Mucosa of rectum (tissue), 2 donors: ENCODE measurements around the gene UPK3BL2.
"Not testable (repeated sequence)": the region's sequence is repeated elsewhere in the genome, so short reads cannot be mapped to it uniquely, and the experiment has no call there.

Source experiments
- H3K27ac ChIP-seq, 2 donors: one replicate each; pipeline ENCODE4 v1.7.0; 2013; ENCODE audit warnings: inconsistent platforms in 2 of 2, low read depth in 2 of 2, low read length in 2 of 2
- H3K27me3 ChIP-seq, 2 donors: one replicate each; pipeline ENCODE4 v1.7.0; 2013; ENCODE audit warnings: low read length in 2 of 2; ENCODE audit not compliant: control insufficient read depth in 2 of 2, insufficient read depth in 2 of 2
- H3K36me3 ChIP-seq, 2 donors: one replicate each; pipeline ENCODE4 v1.7.0; 2013; ENCODE audit warnings: low read length in 2 of 2; ENCODE audit not compliant: control insufficient read depth in 2 of 2, insufficient read depth in 2 of 2
- H3K4me1 ChIP-seq, 2 donors: one replicate each; pipeline ENCODE4 v1.7.0; 2013; ENCODE audit warnings: low read length in 2 of 2, mild to moderate bottlenecking in 1 of 2; ENCODE audit not compliant: control insufficient read depth in 2 of 2, insufficient read depth in 2 of 2
- H3K4me3 ChIP-seq, 2 donors: one replicate each; pipeline ENCODE4 v1.7.0; 2013; ENCODE audit warnings: low read length in 2 of 2
- H3K9ac ChIP-seq, 2 donors: one replicate each; pipeline ENCODE4 v1.7.0; 2013; ENCODE audit warnings: low read length in 2 of 2, low read depth in 1 of 2, mild to moderate bottlenecking in 1 of 2
- H3K9me3 ChIP-seq, 2 donors: one replicate each; pipeline ENCODE4 v1.7.0; 2013; ENCODE audit warnings: low read length in 2 of 2; ENCODE audit not compliant: control insufficient read depth in 2 of 2
- donor health status: healthy.
- donor health status: Normal muscosa, but diverticular disease.

UPK3BL2 gene

DNA sequence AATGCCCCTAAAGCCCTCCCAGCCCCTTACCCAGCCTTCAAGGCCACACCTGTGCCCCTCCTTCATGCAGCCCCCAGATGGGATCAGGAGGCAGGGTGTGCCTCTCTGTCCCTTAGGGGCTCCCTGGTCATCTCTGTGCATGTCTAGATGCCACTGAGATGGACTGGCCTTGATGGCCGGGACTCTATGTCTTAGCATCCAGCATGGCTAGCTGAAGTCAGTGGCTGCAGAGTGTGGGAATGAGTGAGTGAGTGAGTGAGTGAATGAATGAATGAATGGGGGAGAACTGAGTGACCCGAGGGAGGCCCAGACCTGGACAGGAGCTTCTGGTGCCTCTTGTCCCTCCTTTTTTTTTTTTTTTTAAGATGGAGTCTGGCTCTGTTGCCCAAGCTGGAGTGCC, 11.4 kb downstream of the UPK3BL2 start:
- H3K9ac ChIP-seq, H3K36me3 ChIP-seq, H3K4me1 ChIP-seq, H3K27me3 ChIP-seq, H3K27ac ChIP-seq, H3K9me3 ChIP-seq, H3K4me3 ChIP-seq: not testable (repeated sequence)

DNA sequence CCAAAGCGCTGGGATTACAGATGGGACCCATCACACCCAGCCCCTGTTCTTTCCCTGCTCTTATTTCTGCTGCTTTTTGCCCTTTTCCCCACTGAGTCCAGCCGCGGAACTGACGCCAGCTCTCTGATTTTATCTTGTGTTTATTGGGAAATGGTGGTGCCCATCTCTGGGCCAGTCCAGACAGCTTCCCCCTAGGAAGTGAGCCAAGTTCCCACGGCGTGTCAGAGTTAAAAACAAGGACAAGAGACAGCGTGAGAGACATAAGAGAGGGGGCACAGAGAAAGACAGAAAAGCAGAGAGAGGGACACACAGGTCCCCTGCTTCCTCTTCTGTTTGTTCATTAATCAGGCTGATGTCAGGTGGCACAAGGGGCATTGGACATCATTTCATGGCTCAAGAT, 11.9 kb downstream of the UPK3BL2 start:
- H3K9me3 ChIP-seq, H3K27ac ChIP-seq, H3K4me3 ChIP-seq, H3K4me1 ChIP-seq, H3K9ac ChIP-seq, H3K36me3 ChIP-seq, H3K27me3 ChIP-seq: not testable (repeated sequence)

DNA sequence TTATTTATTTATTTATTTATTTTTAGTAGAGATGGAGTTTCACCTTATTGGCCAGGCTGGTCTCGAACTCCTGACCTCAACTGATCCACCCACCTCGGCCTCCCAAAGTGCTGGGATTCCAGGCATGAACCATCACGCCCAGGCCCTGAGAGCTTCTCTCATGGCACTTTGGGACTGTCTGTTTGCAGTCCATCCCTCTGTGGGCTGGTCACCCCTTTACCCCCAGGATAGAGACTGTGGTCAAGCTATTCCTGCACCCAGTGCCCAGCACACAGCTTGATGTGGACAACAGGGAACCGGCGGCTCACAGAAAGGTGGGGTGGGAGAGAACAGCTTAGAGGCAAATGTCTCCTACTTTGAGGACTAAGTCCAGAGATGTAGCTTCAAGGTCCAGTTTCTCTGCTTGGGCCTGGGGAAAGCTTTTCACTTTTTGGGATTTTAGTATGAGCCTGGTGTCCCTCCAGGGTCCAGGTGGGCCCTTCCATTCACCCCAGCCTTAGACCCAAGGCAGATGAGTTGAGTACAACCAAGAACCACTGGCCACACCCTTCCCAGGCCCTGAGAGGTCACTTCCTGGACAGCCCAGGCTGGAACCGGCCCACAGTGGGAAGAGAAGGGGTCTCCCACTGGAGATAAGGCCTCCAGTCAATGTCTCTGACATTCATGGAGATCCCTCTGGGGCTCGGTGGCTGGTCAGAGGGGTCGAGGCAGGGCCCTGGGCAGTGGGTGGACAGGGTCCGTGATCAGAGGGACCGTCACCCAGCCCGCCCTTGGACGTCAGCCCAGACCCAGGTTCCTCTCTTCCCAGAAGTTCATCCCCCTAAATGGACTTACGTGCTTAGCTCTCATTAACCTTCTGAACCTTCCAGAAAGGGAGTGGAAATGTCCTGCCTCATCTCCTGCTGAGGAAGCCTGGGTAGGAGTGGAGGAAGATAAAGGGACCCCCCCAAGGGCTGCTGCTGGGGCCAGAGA, 15.4 kb downstream of the UPK3BL2 start:
- H3K9me3 ChIP-seq, H3K4me1 ChIP-seq, H3K4me3 ChIP-seq, H3K27ac ChIP-seq, H3K9ac ChIP-seq, H3K36me3 ChIP-seq, H3K27me3 ChIP-seq: not testable (repeated sequence)

DNA sequence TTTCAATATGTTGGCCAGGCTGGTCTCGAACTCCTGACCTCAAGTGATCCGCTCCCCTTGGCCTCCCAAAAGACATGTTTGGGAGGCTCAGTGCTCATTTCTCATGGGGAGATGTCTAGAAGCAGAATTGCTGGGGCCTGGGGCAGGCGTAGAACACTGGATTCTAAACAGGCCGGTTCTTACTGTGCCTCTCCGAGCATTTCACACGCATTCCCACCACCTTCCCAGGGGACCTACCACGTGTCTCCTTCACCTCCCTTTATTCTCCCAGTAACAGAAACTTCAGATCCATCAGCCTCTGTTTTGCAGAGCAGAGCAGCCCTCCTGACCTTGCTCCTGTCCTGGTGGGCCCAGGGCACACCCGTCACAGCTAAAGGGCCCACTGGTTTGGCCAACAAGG, 16.3 kb downstream of the UPK3BL2 start:
- H3K27ac ChIP-seq, H3K9ac ChIP-seq, H3K4me3 ChIP-seq, H3K4me1 ChIP-seq, H3K36me3 ChIP-seq, H3K27me3 ChIP-seq, H3K9me3 ChIP-seq: not testable (repeated sequence)

DNA sequence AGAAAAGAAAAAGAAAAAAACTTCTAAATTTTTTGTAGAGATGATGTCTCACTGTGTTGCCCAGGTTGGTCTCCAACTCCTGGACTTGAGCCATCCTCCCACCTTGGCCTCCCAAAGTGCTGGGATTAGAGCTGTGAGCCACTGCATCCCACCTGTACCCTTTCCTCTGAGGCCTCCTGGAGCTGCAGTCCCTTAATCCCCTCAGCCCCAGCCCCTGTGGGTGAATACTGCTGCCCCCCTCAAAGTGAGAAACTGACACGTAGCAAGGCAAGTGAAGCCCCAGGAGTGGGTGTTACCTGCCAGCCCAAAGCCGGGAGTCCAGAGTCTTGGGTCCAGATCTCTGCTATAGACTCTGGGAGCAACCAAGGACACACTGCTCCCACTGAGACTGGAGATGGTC, 18.7 kb downstream of the UPK3BL2 start:
- H3K9ac ChIP-seq, H3K4me3 ChIP-seq, H3K9me3 ChIP-seq, H3K27ac ChIP-seq, H3K4me1 ChIP-seq, H3K27me3 ChIP-seq, H3K36me3 ChIP-seq: not testable (repeated sequence)

DNA sequence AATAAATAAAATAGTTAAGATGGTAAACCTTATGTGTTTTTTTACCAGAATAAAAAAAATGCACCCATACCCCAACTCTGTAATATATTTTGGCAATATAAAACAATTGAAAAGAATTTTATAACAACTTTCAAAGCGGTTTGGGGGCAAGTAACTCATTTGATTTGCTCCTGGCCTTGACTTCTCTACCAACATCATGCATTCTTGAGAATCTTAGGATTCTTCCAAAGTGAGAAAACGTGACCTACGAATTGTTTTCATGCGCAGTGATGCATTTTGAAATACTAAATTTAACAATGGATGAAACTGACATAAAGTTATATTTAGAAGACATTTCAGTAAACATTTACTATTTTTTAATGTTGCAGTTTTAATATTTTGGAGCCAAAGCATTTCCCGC, 22.7 kb downstream of the UPK3BL2 start:
- H3K27ac ChIP-seq, H3K9ac ChIP-seq, H3K36me3 ChIP-seq, H3K27me3 ChIP-seq, H3K4me1 ChIP-seq, H3K9me3 ChIP-seq, H3K4me3 ChIP-seq: not testable (repeated sequence)

DNA sequence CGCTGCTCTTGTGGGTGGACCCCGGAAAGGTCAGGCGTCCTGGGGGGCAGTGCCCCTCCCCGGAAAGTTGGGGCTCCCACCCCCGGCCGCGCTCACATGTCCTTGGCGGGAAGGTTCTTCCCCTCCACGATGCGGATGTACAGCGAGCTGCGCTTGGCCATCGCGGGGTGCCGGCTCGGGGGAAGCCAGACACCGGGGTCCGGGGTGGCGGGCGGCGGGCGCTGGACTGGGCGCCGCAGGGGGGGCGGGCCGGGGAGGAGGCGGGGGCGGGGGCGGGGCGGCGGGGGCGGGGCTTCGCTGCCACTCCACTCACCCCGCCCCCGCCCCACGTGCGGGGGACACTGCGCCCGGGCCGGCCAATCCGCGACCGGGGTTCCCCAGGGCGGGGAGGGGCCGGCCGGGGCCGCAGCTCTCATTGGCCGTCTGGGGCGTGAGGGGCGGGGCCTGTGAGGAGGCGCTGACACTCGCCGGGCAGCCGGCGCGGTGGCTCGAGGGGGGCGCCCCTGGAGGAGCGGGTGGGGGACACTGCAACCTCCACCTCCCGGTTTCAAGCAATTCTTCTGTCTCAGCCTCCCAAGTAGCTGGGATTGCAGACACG, 25.8 kb downstream of the UPK3BL2 start, which contains the start of gene RASA4B:
TSS of gene RASA4B (minus strand) at position 228 of the 598 bp plus-strand sequence. CDS start at position 161, 67 bp downstream.
- not testable (repeated sequence) for H3K4me1 ChIP-seq, H3K9me3 ChIP-seq, H3K36me3 ChIP-seq, H3K27ac ChIP-seq, H3K27me3 ChIP-seq, H3K9ac ChIP-seq, H3K4me3 ChIP-seq

DNA sequence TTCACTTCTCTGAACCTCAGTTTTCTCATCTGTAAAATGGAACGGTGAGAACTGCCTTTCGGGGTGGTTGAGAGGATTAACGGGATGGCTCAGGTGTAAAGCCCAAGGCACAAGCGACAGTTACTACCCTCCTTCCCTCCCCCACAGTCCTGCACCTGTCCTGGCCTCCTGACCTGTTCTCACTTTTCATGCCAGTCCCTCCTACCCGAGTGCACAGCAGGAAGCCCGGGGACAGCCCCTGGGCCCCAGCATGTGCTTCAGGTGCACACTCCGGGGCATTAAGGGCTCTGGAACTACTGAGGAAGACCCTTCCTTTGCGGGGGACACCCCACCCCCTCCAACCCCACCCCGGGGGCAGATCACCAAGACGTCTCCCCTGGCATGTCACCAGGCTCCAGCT, 26.5 kb downstream of the UPK3BL2 start:
- H3K27me3 ChIP-seq, H3K36me3 ChIP-seq, H3K4me1 ChIP-seq, H3K4me3 ChIP-seq, H3K27ac ChIP-seq, H3K9ac ChIP-seq, H3K9me3 ChIP-seq: not testable (repeated sequence)

DNA sequence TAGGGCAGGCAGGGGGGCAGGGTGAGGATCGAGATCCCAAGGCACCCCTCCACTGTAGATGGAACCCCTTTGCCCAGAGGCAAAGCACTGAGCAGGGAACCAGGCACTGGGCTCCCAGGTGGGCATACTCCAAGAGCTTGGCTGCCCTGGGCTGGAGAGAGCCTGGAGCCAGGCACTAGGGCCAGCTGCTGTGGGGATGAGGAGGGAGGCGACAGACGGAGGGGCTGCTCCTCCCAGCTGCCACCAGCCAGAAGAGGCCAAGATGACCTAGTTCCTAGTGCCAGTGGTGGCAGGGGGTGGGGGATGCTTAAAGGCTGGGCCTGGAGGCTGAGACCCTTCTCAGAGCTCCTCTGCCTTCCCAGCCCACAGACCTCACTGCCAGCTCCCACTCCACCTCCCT, 27.6 kb downstream of the UPK3BL2 start:
- not testable (repeated sequence) for H3K27me3 ChIP-seq, H3K9ac ChIP-seq, H3K4me3 ChIP-seq, H3K9me3 ChIP-seq, H3K27ac ChIP-seq, H3K36me3 ChIP-seq, H3K4me1 ChIP-seq

DNA sequence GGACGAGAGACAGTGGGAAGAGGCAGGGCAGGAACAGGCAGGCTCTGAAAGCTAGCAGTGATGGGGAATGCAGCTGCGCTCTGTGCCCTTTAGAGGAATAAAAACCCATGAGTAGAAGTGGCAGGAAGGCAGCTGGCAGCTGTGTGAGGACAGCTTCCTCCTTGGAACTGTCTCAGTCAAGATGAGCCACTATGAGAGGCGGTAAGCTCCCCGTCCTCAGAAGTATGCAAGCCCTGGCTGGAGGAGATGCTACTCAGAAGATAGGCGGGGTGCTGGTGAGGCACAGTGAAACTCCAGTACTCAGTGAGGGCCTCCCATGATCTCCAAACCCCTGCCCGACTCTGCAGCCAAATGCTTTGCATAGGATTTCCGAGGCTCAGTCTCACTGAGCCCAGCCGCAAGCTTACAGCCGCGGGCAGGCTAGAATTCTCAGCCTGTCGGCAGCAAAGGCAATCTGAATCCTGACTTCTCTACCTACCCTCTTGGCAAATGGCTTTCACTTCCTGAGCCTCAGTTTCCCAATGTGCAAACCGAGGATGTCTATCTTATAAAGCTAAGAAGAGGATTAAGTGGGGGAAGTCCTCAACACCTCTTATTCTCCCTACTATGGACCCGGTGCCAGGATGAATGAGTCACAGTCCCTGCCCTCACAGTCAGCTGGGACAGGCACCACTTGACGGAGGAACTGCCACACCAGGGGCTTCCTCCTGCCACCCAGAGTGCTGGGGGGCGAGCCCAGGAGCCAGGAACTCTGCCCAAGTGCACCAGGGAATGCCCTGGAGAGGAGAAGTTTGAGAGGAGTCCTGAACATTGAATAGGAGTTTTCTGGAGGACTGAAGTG, 28.4 kb downstream of the UPK3BL2 start:
- H3K4me1 ChIP-seq, H3K27me3 ChIP-seq, H3K27ac ChIP-seq: not testable (repeated sequence)

More for the DNA sequence above, 28.4 kb downstream of the UPK3BL2 start:
- not testable (repeated sequence) for H3K4me3 ChIP-seq, H3K36me3 ChIP-seq, H3K9me3 ChIP-seq, H3K9ac ChIP-seq
